ENCODE measurements around the gene FAM13B. TPM values are rescaled to one million over a fixed set of nuclear protein-coding genes. Genes with fewer than 3 reads are reported as not detected.
"Not testable (repeated sequence)": the region's sequence is repeated elsewhere in the genome, so short reads cannot be mapped to it uniquely, and the experiment has no call there.

Gene FAM13B
- total RNA-seq, 4 donors from 2014 or later = 10.4 to 37.7 (median 20.2) TPM

DNA sequence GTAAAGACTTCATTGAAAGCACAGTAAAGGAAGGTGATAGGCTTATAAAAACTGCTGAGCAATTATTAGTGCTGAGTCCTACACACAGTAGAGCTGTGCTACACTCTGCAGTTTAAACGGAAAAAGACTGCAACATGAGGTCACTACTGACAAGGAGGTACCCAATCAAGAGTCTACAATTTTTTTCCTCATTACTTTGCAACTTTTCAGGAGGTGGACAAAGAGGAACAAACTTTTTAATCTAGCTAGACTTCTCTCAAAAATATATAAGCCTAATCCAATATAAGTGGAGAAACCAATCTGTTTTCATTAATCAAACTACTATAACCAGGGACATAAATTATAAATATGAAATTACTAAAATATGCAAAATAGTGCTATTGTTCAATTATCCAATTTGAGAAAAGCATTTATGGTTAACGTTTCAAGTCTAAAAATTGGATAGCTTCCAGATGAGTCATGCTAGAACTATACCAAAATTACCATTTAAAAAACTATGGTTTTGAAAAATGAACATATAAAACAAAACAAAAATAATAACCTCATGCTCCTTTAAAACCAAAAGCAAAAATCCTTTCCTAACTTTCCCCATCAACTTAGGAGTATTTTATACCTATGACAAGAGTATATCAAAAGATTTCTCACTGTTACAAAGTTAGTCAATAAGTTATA, 37.7 kb downstream of the FAM13B start:
- no peak for DNase-seq (ENCODE audit: low spot score in 2 of 2)
- no peaks in the 10 kb centered on the region for H3K9me3 ChIP-seq
- no peak for TF ChIP-seq EP300 (IDR thresholded peaks at IDR 0.05)
- no peak for TF ChIP-seq POLR2A (IDR thresholded peaks at IDR 0.05)
- no peak for TF ChIP-seq POLR2AphosphoS5 (IDR thresholded peaks at IDR 0.05)
- TF ChIP-seq, protein P1, sequence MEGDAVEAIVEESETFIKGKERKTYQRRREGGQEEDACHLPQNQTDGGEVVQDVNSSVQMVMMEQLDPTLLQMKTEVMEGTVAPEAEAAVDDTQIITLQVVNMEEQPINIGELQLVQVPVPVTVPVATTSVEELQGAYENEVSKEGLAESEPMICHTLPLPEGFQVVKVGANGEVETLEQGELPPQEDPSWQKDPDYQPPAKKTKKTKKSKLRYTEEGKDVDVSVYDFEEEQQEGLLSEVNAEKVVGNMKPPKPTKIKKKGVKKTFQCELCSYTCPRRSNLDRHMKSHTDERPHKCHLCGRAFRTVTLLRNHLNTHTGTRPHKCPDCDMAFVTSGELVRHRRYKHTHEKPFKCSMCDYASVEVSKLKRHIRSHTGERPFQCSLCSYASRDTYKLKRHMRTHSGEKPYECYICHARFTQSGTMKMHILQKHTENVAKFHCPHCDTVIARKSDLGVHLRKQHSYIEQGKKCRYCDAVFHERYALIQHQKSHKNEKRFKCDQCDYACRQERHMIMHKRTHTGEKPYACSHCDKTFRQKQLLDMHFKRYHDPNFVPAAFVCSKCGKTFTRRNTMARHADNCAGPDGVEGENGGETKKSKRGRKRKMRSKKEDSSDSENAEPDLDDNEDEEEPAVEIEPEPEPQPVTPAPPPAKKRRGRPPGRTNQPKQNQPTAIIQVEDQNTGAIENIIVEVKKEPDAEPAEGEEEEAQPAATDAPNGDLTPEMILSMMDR (IDR thresholded peaks at IDR 0.05) = no peak
- H3K27ac ChIP-seq = no peak overlapping the region
- H3K4me3 ChIP-seq = no peak overlapping the region
- peaks cover 12% of the 10 kb centered on the region for H3K36me3 ChIP-seq
- peaks cover 12% of the 10 kb centered on the region for H3K4me1 ChIP-seq
- WGBS = 13% methylated on average over 2 of the region's 2 CpGs
- H3K27me3 ChIP-seq = no peaks in the 10 kb centered on the region

DNA sequence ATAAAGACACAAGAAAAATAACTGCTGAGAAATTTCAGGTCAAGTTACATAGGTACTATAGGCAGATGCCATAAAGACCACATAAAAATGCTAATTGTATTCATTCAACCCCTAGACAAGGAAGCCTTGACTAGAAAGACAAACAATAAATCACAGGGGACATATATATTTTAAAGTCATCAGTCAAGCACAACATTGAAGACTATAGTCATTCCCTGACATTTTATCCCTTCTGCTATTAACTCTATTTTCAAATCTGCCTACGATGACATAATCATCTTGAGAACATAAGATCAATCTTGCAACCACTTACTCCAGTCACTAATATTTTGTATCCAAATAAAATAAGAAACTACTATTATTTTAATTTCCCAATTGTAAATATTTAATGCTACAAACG, 38.3 kb downstream of the FAM13B start:
- H3K36me3 ChIP-seq = peaks cover 8% of the 10 kb centered on the region
- H3K4me1 ChIP-seq = peaks cover 12% of the 10 kb centered on the region
- TF ChIP-seq, protein P1 (IDR thresholded peaks at IDR 0.05) = no peak
- TF ChIP-seq POLR2AphosphoS5 (IDR thresholded peaks at IDR 0.05) = no peak
- no peak for TF ChIP-seq POLR2A (IDR thresholded peaks at IDR 0.05)
- no peak for TF ChIP-seq EP300 (IDR thresholded peaks at IDR 0.05)
- WGBS = 83% methylated on average over 2 of the region's 2 CpGs
- H3K27me3 ChIP-seq = no peaks in the 10 kb centered on the region
- H3K9me3 ChIP-seq = no peaks in the 10 kb centered on the region
- H3K27ac ChIP-seq = no peak overlapping the region
- no peak for DNase-seq (ENCODE audit: low spot score in 2 of 2)
- H3K4me3 ChIP-seq = no peak overlapping the region

DNA sequence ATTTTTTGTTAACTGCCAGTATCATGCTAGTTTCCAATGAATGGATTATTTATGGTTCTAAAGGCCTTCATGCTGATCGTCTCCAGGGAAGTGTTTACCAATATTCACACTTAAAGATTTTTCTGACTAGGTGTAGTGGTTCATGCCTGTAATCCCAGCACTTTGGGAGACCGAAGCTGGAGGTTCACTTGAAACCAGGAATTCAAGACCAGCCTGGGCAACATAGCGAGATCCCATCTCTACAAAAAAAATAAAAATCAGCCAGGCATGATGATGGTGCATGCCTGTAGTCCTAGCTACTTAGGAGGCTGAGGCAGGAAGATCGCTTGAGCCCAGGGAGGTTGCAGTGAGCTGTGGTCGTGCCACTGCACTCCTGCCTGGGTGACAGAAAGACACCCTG, 43.5 kb downstream of the FAM13B start:
- H3K27ac ChIP-seq = no peak overlapping the region
- TF ChIP-seq EP300 (IDR thresholded peaks at IDR 0.05) = no peak
- TF ChIP-seq, protein P1 (IDR thresholded peaks at IDR 0.05) = no peak
- no peak for TF ChIP-seq POLR2A (IDR thresholded peaks at IDR 0.05)
- no peak for TF ChIP-seq POLR2AphosphoS5 (IDR thresholded peaks at IDR 0.05)
- DNase-seq (ENCODE audit: low spot score in 2 of 2) = no peak
- no peaks in the 10 kb centered on the region for H3K9me3 ChIP-seq
- no peaks in the 10 kb centered on the region for H3K4me1 ChIP-seq
- 92% methylated on average over 5 of the region's 5 CpGs for WGBS
- H3K27me3 ChIP-seq = no peaks in the 10 kb centered on the region
- no peak overlapping the region for H3K4me3 ChIP-seq
- peaks cover 11% of the 10 kb centered on the region for H3K36me3 ChIP-seq

DNA sequence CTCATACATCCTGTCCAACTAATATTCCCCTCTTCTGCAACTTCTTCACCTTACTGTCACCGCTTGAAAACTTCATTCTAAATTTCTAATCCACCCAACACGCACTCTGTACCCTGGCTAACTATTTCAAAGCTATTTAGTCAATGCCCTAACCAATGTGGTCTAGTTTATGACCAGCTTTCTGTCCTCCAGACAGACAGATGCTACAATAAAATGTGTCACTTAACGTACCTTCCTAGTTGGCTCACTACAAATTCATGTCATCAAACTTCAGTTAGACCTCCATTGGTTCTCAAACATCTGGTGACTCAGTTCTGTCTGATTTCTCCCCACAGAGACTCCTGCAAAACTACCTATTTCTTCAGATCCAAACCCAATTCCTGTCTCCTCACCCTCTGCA, 57.7 kb downstream of the FAM13B start:
- TF ChIP-seq, protein P1 (IDR thresholded peaks at IDR 0.05) = no peak
- TF ChIP-seq EP300 (IDR thresholded peaks at IDR 0.05) (no peak), POLR2A (IDR thresholded peaks at IDR 0.05) (no peak), POLR2AphosphoS5 (IDR thresholded peaks at IDR 0.05) (no peak)
- Histone ChIP-seq H3K4me3 (no peak overlapping the region), H3K9me3 (no peaks in the 10 kb centered on the region), H3K4me1 (no peaks in the 10 kb centered on the region), H3K36me3 (peaks cover 8% of the 10 kb centered on the region), H3K27me3 (no peaks in the 10 kb centered on the region), H3K27ac (no peak overlapping the region)
- WGBS = 96% methylated on average over 3 of the region's 3 CpGs
- DNase-seq (ENCODE audit: low spot score in 2 of 2) = no peak

DNA sequence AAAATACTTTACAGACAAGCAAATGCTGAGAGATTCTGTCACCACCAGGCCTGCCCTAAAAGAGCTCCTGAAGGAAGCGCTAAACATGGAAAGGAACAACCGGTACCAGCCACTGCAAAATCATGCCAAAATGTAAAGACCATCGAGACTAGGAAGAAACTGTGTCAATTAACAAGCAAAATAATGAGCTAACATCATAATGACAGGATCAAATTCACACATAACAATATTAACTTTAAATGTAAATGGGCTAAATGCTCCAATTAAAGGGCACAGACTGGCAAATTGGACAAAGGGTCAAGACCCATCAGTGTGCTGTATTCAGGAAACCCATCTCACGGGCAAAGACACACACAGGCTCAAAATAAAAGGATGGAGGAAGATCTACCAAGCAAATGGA, 62.5 kb downstream of the FAM13B start:
- H3K27ac ChIP-seq; H3K4me1 ChIP-seq; H3K4me3 ChIP-seq; H3K27me3 ChIP-seq; DNase-seq (ENCODE audit: low spot score in 2 of 2); H3K9me3 ChIP-seq: not testable (repeated sequence)
- H3K36me3 ChIP-seq = peaks cover 19% of the 10 kb centered on the region
- 99% methylated on average over 3 of the region's 4 CpGs for WGBS

DNA sequence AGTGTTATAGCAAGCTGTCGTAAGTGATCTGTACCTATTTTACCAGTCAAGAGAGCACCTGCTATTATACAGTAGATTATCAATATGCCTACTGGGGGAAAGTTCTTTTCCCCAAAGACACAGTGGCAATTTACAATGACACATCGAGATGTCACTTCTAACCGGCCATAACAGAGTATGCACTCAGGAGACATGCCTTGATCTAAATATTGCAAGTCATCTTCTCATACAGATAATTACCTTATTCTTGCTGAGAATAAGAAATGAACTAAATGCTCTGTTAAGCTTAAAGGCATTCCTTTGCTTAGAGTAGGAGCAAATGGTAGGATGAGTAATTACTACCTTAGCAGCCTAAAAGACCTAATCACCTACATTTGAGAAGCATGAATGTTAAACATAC, 72.1 kb downstream of the FAM13B start:
- H3K4me3 ChIP-seq = no peak overlapping the region
- no peak overlapping the region for H3K27ac ChIP-seq
- TF ChIP-seq EP300 (IDR thresholded peaks at IDR 0.05) (no peak), POLR2AphosphoS5 (IDR thresholded peaks at IDR 0.05) (no peak), POLR2A (IDR thresholded peaks at IDR 0.05) (no peak)
- TF ChIP-seq, protein P1 (IDR thresholded peaks at IDR 0.05) = no peak
- no peak for DNase-seq (ENCODE audit: low spot score in 2 of 2)
- H3K27me3 ChIP-seq = no peaks in the 10 kb centered on the region
- H3K4me1 ChIP-seq = no peaks in the 10 kb centered on the region
- 89% methylated on average over 3 of the region's 3 CpGs for WGBS
- no peaks in the 10 kb centered on the region for H3K9me3 ChIP-seq
- H3K36me3 ChIP-seq = peaks cover 31% of the 10 kb centered on the region

Measured in suprapubic skin (tissue), 4 donors.